Retinal pigment epithelial cell (primary cell): ENCODE data around the gene CX3CR1.

Experiments used
- DNase-seq: peaks from one replicate; pipeline ENCODE4 v3.0.0-alpha.2; 2010; ENCODE audit warnings: low read depth
- H3K4me3 ChIP-seq: 2 replicates; pipeline ENCODE4 v1.5.1; 2011; ENCODE audit warnings: mild to moderate bottlenecking, low read length, control low read depth, moderate library complexity
- TF ChIP-seq, protein P1 (sequence below): conservative IDR thresholded peaks from 2 replicates; pipeline ENCODE4 v1.5.1; 2011; ENCODE audit warnings: low read depth, low read length, control low read depth, inconsistent platforms

The CX3CR1 gene, protein sequence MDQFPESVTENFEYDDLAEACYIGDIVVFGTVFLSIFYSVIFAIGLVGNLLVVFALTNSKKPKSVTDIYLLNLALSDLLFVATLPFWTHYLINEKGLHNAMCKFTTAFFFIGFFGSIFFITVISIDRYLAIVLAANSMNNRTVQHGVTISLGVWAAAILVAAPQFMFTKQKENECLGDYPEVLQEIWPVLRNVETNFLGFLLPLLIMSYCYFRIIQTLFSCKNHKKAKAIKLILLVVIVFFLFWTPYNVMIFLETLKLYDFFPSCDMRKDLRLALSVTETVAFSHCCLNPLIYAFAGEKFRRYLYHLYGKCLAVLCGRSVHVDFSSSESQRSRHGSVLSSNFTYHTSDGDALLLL

DNA sequence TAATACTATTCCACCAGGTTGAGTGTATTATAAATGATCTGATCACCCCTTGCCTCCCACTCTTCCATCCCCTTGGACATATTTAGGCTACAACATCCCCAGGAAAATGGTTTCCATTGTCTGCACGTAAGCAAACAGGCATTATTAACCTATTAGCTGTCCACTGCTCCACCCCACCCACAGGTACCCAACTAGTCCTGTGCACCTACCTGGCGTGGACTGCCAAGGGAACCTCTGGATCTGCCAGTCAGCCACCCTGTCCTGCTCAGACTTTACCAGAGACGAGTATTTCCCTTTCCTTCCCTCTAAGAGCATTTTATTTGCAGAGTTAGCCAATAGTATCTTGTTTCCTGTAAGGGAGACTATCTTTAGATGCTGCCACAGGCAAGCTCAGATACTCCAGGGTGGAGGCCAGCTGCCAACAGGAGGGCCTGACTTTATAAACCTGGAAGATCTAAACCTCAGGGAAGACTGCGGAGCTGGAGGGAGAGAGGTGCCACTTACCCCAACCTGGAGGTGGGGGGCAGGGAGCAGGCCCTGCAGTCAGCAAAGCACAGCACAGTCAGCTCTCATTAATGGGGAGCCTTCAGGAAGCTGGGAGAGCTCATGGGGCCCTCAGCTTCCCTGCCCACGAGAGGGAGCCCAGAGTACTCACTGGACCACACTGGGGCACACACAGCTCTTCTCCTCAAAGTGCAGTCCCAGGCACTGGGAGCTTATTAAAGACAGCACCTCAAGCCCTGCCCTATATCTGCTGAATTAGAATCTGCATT lies at the start of gene CX3CR1:
Gene CX3CR1, minus strand, starts transcription at position 292 of the 773 bp plus-strand sequence. CDS start 13,527 bp downstream, outside the sequence.
- TF ChIP-seq, protein P1, sequence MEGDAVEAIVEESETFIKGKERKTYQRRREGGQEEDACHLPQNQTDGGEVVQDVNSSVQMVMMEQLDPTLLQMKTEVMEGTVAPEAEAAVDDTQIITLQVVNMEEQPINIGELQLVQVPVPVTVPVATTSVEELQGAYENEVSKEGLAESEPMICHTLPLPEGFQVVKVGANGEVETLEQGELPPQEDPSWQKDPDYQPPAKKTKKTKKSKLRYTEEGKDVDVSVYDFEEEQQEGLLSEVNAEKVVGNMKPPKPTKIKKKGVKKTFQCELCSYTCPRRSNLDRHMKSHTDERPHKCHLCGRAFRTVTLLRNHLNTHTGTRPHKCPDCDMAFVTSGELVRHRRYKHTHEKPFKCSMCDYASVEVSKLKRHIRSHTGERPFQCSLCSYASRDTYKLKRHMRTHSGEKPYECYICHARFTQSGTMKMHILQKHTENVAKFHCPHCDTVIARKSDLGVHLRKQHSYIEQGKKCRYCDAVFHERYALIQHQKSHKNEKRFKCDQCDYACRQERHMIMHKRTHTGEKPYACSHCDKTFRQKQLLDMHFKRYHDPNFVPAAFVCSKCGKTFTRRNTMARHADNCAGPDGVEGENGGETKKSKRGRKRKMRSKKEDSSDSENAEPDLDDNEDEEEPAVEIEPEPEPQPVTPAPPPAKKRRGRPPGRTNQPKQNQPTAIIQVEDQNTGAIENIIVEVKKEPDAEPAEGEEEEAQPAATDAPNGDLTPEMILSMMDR, result no peak
- no peak within 1 kb of the TSS for H3K4me3 ChIP-seq
- DNase-seq, result no peak

DNA sequence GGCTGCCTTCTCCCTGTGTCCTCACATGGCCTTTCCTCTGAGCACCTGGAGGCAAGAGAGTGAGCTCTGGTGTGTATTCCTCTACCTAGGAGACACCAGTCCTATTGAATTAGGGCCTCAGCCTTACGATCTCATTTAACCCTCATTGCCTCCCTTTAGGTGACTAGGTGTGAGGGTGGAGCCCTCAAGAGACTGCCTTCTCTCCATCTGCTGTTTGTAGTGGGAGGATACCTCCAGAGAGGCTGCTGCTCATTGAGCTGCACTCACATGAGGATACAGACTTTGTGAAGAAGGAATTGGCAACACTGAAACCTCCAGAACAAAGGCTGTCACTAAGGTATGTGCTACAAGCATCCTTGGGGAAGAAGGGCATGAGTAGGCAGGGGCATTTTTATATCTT lies 49.7 kb upstream of the CX3CR1 start, which contains the start of gene CCR8:
Gene CCR8, plus strand, starts transcription at position 217 of the 400 bp plus-strand sequence. CDS start 2,623 bp downstream, outside the sequence.
- DNase-seq, result no peak
- H3K4me3 ChIP-seq, result no peak within 1 kb of the TSS

DNA sequence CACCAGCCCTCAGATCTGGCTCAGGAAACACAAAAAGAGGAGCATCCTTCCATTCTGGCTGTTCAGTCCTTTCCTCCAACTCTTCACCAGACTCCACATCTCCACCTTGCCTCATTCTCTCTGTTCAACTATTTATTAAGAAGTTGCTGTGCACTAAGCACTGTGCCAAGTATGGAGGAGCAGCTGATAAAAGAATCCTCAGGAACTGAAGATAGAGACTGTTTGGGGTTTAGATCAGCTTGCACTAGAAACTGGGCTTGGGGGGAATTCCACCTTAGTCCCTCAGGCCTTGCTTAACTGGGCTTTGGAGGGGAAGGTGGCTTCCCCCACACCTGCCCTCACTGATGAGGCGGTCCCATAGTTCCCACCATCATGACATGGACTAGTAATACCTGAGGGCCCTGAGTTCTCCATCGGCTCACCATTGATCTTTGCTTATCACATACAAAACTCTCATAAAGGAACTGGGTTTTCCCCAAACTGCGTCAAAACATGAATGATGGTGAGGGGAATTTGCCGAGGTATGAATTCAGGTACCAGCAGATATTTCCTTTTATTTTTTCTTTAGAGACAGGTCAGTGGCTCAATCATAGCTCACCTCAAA lies 48.0 kb upstream of the CX3CR1 start:
- H3K4me3 ChIP-seq, result no peak overlapping the region
- no peak for DNase-seq
- TF ChIP-seq, protein P1, result no peak

More for the DNA sequence above, 49.7 kb upstream of the CX3CR1 start, which contains the start of gene CCR8:
- TF ChIP-seq, protein P1, result no peak

DNA sequence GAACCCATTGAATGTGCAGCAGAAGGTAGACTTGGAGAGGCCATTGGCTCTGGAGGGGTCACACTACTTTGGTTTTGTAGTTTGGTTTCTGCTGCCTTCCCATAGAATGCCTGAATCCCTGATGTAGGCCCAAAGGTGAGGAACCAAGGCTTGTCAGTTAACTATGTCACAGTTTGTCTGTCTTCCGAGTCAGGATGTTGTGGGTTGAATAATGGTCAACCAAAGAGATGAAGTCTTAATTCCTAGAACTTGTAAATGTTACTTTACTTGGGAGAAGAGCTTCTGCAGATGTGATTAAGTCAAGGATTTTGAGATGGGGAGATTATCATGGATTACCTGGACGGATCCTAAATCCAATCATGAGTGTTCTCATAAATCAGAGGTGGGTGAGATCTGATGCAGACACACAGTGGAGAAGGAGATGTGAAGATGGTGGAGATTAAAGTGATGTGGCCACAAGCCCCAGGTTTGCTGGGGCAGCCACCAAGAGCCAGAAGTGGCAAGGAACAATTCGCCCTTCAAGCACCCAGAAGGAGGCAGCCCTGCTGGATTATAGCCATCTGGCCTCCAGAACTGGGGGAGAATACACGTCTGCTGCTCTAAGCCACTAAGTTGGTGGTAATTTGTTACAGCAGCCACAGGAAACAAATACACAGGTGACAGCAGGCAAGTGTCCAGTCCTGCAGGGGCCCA lies 47.4 kb upstream of the CX3CR1 start:
- no peak for DNase-seq
- TF ChIP-seq, protein P1, result no peak
- H3K4me3 ChIP-seq, result no peak overlapping the region

DNA sequence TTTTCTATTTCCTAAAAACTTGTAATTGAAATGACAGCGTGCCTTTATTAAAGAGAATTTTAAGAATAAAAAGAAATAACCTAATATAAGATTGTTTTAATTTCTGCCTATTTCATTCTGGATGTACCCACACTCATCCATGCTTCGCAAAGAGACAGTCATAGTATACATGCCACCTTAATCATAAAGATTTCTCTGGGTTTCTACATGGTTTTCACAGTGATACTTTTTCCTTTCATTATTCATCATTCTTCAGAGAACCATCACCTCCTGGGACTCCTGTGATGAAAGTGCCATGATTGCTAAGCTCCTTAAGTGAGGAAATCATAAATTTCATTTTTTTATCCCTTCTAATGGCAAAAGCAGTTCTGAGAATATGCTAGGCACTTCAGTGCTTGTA lies 45.4 kb upstream of the CX3CR1 start:
- no peak overlapping the region for H3K4me3 ChIP-seq
- TF ChIP-seq, protein P1, result no peak
- DNase-seq, result no peak

DNA sequence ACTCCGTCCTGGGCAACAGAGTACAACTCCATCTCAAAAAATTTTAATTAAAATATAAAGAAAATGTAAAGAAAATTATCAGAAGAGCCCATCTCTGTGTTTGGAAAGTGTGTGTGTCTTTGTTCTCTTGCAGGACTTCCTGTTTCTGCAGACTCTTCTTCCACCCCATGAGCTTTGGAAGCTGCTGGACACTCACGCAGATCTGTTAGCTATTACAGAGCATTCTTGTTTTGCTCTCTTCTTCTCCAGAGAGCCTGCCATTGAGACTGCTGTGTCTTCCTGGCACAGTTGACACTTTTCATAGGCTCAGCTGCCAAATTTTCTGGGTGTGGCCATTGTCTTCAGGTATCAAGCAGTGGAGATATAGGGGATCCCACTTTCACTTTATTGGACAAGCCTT lies 43.7 kb upstream of the CX3CR1 start:
- H3K4me3 ChIP-seq, result no peak overlapping the region
- TF ChIP-seq, protein P1, result no peak
- DNase-seq, result no peak
